HUDEP-2 (cell line): ENCODE results near the gene ZMIZ1.

Experiments used
- DNase-seq, 76 experiments: peaks; one replicate each; lab custom pipeline; 2025; ENCODE audit not compliant: unreplicated experiment in 76 of 76; lab: John Stamatoyannopoulos, UW

ZMIZ1 gene

DNA sequence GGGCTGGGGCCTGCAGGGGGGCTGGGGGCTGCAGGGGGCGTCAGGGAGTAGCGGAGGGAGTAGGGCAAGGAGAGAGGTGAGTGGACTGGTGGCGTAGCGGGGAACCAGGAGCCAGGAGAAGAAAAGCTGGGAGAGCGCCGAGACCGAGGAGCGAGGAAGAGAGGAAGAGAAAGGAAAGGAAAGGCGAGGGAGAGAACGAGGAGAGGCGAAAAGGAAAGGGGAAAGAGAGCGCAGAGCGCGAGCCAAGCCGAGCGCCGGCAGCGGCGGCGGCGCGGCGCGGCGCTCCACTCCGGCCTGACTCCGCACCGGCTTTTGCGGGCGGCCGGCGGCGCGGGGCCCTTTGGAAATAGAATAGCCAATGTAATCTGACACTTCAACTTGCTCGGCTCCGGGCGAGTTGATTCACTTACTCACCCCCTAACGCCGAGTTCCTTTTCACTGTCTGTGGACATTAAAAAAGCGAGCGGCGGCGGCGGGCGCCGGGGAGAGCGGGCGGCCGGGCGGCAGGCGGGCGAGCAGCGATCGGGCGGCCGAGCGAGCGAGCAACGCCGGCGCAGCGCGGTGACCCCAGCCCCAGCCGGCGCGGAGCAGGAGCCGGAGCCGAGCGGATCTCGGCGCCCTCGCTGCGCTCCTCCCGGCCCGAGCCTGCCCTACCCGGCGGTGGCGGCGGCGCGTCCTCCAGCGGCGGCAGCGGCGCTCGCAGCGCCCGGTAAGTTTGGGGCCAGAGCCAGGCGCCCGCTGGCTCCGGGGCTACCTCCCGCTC is at the start of gene ZMIZ1:
Gene ZMIZ1 (plus strand): TSS at position 405 of the 763 bp plus-strand sequence. CDS start 132,667 bp downstream, outside the sequence.
- DNase-seq: peak in 73 of 76 experiments; percentile 24 to 85 (median 73)

DNA sequence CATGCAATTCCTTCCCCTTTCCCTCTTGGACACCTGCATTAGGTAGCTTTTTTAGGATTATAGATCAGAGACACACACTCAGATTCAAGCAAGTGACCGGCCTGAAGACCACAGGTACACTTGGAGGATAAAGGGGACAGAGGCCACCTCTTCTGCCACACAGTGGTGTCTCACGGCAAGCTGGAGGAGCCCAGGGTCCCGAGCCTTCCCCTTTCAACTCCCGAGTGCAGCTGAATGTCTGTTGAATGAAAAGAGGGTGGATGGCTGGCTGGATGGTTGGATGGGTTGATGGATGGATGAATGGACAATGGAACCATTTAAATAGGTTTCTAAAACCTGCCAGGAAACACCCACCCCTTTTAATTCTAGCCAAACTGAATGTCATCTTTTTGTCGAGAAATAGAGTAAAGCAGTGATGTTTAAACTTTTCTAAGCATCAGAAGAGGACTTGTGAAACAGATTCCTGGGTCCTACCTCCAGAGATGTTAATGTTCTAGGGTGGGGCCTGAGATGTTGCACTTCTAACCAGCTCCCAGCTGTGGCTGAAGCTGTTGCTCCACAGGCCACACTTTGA is 49.2 kb upstream of the ZMIZ1 start:
- DNase-seq: no peak

DNA sequence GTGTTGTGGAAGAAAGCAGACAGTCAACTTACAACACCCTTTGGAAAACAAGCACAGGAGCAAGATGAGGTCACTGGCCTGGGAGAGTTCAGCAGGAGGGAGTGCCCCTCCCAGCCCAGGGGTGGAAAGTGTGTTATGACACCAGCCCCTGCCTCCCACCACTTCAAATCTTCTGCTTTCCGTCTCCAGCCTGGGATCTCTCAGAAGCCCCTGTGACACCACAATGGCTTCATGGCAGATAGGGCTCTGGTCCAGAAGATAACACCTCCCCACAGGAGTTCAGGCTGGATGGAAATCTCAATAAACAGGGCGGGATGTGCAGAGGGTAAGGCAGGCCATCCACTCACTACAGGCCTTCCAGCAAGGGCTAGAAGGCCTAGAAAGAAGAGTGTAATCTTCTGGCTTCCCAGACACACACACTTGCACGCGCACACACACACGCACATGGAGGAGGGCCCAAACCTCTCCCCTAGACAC is 48.7 kb upstream of the ZMIZ1 start:
- DNase-seq: peak in 53 of 76 experiments; percentile 2 to 73 (median 37)

DNA sequence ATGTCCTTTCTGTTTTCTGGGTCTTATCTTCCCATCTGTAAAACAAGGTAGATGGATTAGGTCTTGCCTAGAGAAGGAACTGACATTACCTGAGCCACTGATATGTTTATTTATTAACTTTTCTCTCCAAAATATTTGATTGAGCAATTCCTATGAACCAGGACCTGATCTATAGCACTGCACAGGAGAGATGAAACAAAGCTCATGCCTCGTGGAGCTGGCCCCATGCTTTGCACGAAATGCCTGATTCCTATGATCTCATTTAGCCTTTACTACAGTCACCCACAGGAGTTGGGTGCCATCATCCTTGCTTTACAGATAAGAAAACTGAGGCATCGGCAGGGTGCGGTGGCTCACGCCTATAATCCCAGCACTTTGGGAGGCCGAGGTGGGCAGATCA is 48.2 kb upstream of the ZMIZ1 start:
- DNase-seq: no peak

DNA sequence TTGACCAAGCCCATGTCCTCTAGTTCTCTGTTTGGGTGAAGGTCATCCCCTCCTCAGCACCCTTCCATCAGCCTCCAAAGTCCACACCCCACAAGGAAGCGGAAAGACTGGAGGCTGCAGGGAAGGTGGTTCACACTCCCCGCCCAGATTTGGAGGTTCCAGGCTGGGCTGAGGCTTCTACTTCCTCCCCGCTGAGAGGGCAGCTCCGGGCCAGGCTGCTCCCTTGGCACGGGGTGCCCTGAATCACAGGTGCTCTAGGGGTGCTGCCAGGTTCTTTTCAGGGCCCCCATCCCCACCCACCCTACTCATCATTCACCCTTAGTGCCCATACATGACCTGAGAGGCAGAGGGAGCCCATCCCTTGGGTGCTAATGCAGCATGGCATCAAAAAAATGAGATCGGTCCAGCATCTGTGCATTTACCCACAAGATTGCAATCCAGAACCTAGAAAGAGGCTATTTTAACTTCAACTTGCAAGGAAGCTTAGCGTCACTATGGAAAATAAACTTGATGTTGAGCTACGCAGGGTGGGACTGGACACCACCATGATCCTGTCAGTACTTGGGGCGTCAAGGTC is 47.3 kb upstream of the ZMIZ1 start:
- no peak for DNase-seq

DNA sequence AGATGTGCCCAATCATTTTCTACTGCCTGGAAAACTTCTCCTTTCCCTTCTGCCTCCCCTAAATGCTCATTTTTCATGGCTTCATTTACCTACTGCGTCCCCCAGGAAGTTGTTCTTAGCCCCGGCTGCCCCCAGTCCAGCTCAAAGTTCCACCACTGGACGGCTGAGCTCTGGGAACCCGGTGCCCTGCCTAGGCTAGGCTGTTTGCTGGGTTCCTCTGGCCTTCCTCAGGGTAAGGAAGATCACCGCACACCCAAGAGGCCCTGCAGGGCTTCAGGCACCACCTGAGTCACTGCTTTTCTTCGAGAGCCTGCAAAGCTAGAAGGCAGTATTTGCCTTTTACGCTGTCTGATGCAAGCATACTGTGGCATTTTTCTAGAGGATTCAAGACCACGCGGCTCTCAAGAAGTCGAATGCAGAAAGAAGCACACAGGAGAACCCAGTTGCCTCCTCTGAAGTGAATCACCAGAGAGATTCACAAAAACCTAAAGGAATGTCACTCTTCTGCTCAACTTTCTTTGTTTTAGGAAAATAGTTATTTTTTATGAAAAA is 46.7 kb upstream of the ZMIZ1 start:
- DNase-seq: no peak

GRCh38 chr10:79022565-79023230 is 46.1 kb upstream of the ZMIZ1 start:
- DNase-seq: peak in 6 of 76 experiments; percentile 5 to 17 (median 12)

DNA sequence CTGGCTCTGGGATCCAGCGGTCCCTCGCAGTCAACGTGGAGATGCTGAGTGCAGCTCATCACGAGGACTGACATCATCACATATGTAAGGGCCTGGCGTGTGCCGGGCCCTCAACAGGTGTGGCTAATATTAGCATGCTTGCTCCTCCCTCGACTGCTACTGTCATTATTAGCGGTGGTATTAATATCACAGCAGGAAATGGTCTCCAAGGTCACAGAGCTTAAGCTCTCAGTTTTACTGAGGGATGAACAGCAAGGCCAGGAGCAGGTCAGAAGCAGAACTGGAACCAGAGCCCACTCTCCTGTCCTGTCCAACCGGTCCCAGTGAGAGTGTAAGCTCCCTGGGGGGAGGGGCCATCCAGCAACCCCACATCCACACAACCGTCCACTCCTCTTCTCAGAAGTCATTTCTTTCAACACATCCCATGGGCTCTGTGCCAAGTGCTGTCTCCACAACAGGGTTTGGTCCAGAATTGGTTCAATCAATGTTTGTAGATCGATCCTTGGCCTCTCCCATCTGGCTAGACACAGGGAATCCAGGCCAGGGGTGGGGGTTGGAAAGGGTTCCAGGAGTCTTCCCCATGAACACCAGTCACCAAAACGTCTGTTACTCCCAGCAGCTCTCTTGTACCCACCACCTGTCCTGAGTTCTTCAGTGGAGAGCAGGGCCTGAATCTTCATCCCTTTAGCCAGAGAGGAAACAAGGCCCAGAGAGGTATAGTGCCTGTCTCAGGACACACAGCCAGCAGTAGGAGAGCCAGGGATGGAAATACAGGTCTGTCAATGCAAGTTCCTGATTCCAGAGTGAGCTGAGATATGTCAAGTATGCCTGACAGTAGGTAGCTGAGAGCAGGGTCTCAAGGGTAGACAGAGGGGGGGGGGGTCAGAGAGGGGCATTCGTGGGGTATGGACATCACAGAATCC is 45.3 kb upstream of the ZMIZ1 start:
- no peak for DNase-seq

DNA sequence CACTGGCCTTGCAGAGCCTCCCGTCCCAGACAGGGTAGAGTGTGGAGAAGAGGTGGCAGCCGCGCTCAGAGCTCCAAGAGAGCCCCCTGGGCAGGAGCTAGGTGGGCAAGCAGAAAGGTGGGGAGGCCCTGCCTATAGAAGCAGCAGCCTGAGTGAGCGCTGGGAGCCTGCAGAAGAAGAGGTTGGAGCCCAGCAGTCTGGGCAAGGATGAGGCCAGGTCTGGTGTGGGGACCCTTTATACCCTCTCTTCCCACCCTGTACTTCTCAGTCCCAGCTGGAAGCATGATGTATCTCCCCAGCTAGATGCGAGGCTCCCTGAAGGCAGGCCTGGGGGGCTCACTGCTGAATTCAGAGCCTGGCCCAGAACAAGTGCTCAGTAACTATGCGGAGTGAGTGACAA is 44.5 kb upstream of the ZMIZ1 start:
- no peak for DNase-seq

- DNase-seq: no peak
Measured at GRCh38 chr10:79024720-79025198, 44.0 kb upstream of the ZMIZ1 start.

DNA sequence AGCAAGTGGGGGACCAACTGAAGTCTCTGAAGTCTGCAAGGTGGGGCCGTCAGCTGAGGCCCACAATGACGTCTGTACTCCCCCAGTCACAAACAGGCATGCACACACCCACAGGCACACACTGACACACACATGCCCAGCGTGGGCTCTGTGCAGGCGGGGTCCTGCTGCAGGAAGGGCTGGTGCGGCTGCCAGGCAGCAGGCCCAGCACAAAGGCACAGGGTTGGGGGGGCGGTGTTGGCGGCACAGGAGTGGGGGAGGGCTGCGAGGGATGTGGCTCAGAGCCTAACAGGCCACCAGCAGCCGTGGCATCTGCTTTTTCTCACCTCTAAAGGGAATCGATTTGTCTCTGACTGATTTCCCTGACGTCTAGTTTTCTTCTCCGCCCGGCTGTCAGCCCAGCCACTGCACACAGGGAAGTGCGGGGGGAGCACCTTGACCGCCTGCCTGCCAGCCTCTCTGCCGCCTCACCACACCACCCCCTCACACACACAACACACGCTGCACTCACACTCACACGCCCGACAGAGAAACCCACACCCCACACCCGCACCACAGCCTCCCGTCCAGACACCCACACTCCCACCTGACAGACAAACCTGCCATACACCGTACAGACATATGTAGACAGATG is 43.5 kb upstream of the ZMIZ1 start:
- peak in 2 of 76 experiments; percentile 14 to 18 for DNase-seq

GRCh38 chr10:79026341-79026761 is 42.4 kb upstream of the ZMIZ1 start:
- DNase-seq: no peak

GRCh38 chr10:79026806-79027146 is 42.0 kb upstream of the ZMIZ1 start:
- DNase-seq: no peak

GRCh38 chr10:79027147-79028055 is 41.4 kb upstream of the ZMIZ1 start:
- DNase-seq: peak; percentile 48 to 99 (median 91)

- peak in 3 of 76 experiments; percentile 32 to 60 (median 33) for DNase-seq
Measured at GRCh38 chr10:79028056-79028430, 40.7 kb upstream of the ZMIZ1 start.

DNA sequence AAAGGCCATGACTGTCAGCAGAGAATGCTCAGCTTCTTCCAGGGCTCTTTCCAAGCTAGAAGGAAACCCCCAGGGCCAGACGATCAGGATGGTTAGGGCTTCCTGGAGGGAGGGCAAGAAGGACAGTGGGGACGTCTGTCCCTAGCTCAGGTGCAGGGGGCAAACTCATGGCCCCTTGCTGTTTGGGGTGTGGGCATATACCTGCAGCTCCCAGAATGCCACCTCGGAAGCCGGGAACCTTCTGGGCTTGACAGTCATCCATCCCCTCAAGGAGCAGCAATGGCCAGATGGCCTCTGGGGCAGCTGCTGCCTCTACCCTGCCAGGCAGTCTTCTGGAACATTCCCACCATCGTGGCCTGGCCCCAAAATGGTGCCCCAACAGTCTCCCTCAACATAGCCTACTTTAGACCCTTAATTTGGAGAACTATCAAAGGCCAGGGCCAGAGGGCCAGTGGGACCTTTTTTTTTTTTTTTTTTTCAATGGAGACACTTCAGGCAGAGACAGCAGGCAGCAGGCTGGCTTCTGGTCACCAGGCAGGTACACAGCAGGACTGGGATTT is 40.2 kb upstream of the ZMIZ1 start:
- no peak for DNase-seq

DNA sequence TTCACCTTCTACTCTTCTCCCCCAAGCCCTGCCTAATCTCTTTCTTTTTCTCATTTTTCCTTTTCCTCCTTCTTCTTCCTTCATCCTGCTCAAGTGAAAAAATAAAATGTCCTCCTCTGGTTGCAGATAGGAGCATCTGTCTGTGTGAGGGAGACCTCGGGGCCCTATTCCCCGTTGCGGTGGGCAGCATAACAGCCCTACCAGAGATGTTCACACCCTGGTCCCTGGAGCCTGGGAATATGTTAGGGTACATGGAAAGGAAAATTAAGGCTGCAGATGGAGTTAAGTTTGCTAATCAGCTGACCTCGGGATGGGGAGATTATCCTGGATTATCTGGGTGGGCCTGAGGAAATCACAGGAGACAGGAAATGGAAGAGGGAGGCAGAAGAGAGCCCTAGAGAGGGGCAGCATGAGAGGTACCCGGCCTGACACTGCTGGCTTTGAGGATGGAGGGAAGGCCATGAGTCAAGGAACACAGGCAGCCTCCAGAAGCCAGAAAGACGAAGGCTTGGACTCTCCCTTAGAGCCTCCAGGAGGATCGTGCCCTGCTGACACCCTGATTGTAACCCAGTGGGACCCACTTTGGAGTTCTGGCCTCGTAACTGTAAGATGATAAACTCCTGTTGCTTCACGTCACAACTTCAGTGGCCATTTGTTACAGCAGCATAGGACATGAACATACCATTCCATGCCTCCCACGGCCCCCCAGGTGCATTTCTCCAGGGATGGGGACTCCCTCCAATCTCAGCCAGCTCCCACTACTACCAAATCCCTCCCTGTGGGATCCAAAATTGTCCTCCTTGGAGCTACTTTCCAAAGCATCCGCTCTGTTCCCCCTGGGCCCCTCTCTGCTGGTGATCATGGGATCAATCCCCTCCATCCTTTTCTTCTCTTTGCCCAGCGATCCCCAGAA is 39.0 kb upstream of the ZMIZ1 start:
- no peak for DNase-seq
